ENCODE measurements around the gene NOS1AP. TPM values are rescaled to one million over a fixed set of nuclear protein-coding genes. Genes with fewer than 3 reads are reported as not detected.

Gene NOS1AP
- total RNA-seq, 2 experiments from 2014 or later = not detected

DNA sequence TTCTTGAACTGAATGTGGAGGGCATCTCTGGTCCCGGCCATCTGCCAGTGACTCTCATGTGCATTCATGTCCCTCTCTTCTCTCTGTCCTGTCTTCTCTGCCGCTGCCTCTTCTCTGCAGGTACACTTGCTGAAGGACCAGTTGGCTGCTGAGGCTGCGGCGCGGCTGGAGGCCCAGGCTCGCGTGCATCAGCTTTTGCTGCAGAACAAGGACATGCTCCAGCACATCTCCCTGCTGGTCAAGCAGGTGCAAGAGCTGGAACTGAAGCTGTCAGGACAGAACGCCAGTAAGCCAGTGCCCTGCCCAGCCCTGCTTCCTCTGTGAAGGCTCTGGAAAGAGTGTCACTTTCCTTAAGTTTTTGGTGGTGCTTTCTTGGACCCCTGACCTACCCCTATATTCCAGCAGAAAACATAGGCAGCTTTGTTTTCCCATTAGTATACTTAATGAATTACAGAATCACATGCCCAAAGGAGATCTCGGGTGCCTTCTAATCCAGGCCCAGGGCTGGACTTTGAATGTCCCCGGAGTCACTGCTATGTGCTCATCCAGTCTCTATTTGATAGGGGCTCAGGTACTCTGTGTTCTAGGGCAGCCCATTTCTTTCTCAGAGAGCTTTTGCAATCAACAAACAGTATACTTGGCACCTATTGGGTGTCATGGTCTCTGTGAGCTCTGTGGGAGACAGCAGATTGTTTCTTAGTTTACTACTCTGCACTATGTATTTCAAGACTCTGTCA, 296.0 kb downstream of the NOS1AP start:
- Histone ChIP-seq H4K20me1 (ENCODE audit: insufficient read depth, low read length) (no peaks in the 10 kb centered on the region), H3K36me3 (ENCODE audit: insufficient read depth, low read length) (no peaks in the 10 kb centered on the region), H3K9me2 (ENCODE audit: insufficient read depth, low read length) (no peaks in the 10 kb centered on the region), H3K4me3 (ENCODE audit: low read depth, low read length, poor library complexity, severe bottlenecking) (no peak overlapping the region), H2AFZ (ENCODE audit: low read length) (no peak overlapping the region), H3K9me3 (ENCODE audit: low read length) (no peaks in the 10 kb centered on the region), H3K79me2 (ENCODE audit: insufficient read depth, low read depth, low read length) (no peaks in the 10 kb centered on the region), H3K4me1 (ENCODE audit: insufficient read depth, low read length, poor library complexity, severe bottlenecking) (no peaks in the 10 kb centered on the region), H3K27ac (ENCODE audit: low read depth, low read length, poor library complexity, severe bottlenecking) (no peak overlapping the region), H3K4me2 (ENCODE audit: low read length) (no peak overlapping the region)
- no TSS peak for BruUV-seq (replicated peaks)
- POLR2A ChIA-PET = interaction anchor here (0.6 kb wide), 1 partner anchor 564 kb away, joined by 5 read pairs; no protein-coding TSS in a partner anchor
- CTCF ChIA-PET (ENCODE audit: unreplicated experiment) = interaction anchor here (0.5 kb wide), 1 partner anchor 462 kb away, joined by 3 read pairs; no protein-coding TSS in a partner anchor
- no peak for DNase-seq (ENCODE audit: low spot score)
- TF ChIP-seq, protein P1, sequence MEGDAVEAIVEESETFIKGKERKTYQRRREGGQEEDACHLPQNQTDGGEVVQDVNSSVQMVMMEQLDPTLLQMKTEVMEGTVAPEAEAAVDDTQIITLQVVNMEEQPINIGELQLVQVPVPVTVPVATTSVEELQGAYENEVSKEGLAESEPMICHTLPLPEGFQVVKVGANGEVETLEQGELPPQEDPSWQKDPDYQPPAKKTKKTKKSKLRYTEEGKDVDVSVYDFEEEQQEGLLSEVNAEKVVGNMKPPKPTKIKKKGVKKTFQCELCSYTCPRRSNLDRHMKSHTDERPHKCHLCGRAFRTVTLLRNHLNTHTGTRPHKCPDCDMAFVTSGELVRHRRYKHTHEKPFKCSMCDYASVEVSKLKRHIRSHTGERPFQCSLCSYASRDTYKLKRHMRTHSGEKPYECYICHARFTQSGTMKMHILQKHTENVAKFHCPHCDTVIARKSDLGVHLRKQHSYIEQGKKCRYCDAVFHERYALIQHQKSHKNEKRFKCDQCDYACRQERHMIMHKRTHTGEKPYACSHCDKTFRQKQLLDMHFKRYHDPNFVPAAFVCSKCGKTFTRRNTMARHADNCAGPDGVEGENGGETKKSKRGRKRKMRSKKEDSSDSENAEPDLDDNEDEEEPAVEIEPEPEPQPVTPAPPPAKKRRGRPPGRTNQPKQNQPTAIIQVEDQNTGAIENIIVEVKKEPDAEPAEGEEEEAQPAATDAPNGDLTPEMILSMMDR (conservative IDR thresholded peaks at IDR 0.05; ENCODE audit: low read length) = no peak
- TF ChIP-seq EZH2phosphoT487 (IDR thresholded peaks at IDR 0.05; ENCODE audit: borderline replicate concordance, low read depth, low read length) = no peak
- intact Hi-C loops (cut with micrococcal nuclease; ENCODE audit: unreplicated experiment) = no loop called here

DNA sequence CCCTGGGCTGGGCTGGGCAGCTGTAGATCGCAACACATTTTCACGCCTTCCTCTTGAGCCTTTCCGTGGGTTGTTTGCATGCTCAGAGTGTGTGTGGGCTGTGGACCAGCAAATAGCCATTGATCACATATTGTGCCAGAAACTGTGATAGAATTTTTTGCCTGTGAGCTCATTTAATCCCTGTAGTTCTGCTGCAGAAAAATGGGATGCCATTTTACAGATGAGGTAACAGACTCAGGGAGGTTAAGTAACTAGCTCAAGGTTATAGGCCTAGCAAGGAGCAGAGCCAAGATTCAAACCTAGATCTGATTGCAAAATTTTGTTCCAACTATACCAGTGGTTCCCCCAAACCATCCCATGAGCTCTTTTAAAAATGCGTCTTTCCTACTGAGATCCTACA, 296.7 kb downstream of the NOS1AP start:
- H2AFZ ChIP-seq (ENCODE audit: low read length) = no peak overlapping the region
- H3K4me1 ChIP-seq (ENCODE audit: insufficient read depth, low read length, poor library complexity, severe bottlenecking) = no peaks in the 10 kb centered on the region
- H3K9me2 ChIP-seq (ENCODE audit: insufficient read depth, low read length) = no peaks in the 10 kb centered on the region
- H3K79me2 ChIP-seq (ENCODE audit: insufficient read depth, low read depth, low read length) = no peaks in the 10 kb centered on the region
- H3K4me2 ChIP-seq (ENCODE audit: low read length) = no peak overlapping the region
- BruUV-seq (replicated peaks) = no TSS peak
- TF ChIP-seq, protein P1 (conservative IDR thresholded peaks at IDR 0.05; ENCODE audit: low read length) = no peak
- no peak overlapping the region for H3K4me3 ChIP-seq (ENCODE audit: low read depth, low read length, poor library complexity, severe bottlenecking)
- intact Hi-C loops (cut with micrococcal nuclease; ENCODE audit: unreplicated experiment) = no loop called here
- no peaks in the 10 kb centered on the region for H3K36me3 ChIP-seq (ENCODE audit: insufficient read depth, low read length)
- no peaks in the 10 kb centered on the region for H4K20me1 ChIP-seq (ENCODE audit: insufficient read depth, low read length)
- POLR2A ChIA-PET = interaction anchor here (0.6 kb wide), 1 partner anchor 565 kb away, joined by 5 read pairs; no protein-coding TSS in a partner anchor
- no peak overlapping the region for H3K27ac ChIP-seq (ENCODE audit: low read depth, low read length, poor library complexity, severe bottlenecking)
- CTCF ChIA-PET (ENCODE audit: unreplicated experiment) = interaction anchor here (0.5 kb wide), 1 partner anchor 461 kb away, joined by 3 read pairs; no protein-coding TSS in a partner anchor
- no peaks in the 10 kb centered on the region for H3K9me3 ChIP-seq (ENCODE audit: low read length)
- DNase-seq (ENCODE audit: low spot score) = no peak

DNA sequence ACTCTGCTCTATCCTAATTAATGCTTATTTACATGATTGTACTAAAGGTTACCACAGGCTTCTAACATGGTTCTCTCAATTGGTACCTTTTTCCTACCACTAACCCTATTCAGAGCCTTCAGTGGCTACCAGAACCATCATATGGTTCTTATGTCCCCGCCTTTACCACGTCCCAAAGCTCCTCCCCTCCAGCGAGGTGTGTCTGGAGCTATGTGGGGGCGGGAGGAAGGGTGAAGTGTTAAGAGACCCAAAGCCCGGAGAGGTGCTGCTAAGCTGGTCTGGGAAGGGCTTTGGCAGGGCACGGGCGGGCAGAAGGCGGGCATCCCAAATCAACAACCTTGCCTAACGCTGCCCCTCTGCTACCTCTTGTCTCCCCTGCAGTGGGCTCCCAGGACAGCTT, 297.2 kb downstream of the NOS1AP start:
- Histone ChIP-seq H3K4me2 (ENCODE audit: low read length) (no peak overlapping the region), H2AFZ (ENCODE audit: low read length) (no peak overlapping the region), H3K4me3 (ENCODE audit: low read depth, low read length, poor library complexity, severe bottlenecking) (no peak overlapping the region), H3K79me2 (ENCODE audit: insufficient read depth, low read depth, low read length) (no peaks in the 10 kb centered on the region), H3K36me3 (ENCODE audit: insufficient read depth, low read length) (no peaks in the 10 kb centered on the region), H3K27ac (ENCODE audit: low read depth, low read length, poor library complexity, severe bottlenecking) (no peak overlapping the region), H3K4me1 (ENCODE audit: insufficient read depth, low read length, poor library complexity, severe bottlenecking) (no peaks in the 10 kb centered on the region), H3K9me2 (ENCODE audit: insufficient read depth, low read length) (no peaks in the 10 kb centered on the region), H4K20me1 (ENCODE audit: insufficient read depth, low read length) (no peaks in the 10 kb centered on the region), H3K9me3 (ENCODE audit: low read length) (no peaks in the 10 kb centered on the region)
- ChIA-PET CTCF (ENCODE audit: unreplicated experiment) (no interaction called here), POLR2A (no interaction called here)
- TF ChIP-seq, protein P1 (conservative IDR thresholded peaks at IDR 0.05; ENCODE audit: low read length) = no peak
- TF ChIP-seq EZH2phosphoT487 (IDR thresholded peaks at IDR 0.05; ENCODE audit: borderline replicate concordance, low read depth, low read length) = no peak
- intact Hi-C loops (cut with micrococcal nuclease; ENCODE audit: unreplicated experiment) = no loop called here
- no TSS peak for BruUV-seq (replicated peaks)
- no peak for DNase-seq (ENCODE audit: low spot score)

All from OCI-LY7 (cell line).